ENCODE data around the gene PCCA.
"Not testable (repeated sequence)": the region's sequence is repeated elsewhere in the genome, so short reads cannot be mapped to it uniquely, and the experiment has no call there.

PCCA gene

DNA sequence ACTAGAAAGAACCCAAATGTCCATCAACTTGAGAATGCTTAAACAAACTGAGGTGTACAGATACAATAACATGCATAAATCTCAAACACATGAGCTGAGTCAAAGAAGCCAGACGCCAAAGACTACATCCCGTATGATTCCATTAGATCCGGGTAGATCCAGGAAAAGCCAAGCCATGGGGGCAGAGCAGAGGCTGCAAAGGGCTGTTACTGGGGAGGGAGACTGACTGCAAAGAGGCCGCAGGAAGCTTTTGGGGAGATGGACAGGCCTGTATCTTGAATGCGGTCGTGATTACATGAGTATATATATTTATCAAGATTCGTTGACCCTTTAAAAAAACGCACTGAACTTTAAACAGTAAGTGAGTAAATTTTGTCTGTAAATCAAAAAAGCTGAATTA, 471.0 kb downstream of the PCCA start:
- in situ Hi-C loops (cut with MboI; ENCODE audit: low sequenced_read_pairs): loop anchor here (25.0 kb wide), 1 partner anchor 552 kb away; no protein-coding TSS in a partner anchor

DNA sequence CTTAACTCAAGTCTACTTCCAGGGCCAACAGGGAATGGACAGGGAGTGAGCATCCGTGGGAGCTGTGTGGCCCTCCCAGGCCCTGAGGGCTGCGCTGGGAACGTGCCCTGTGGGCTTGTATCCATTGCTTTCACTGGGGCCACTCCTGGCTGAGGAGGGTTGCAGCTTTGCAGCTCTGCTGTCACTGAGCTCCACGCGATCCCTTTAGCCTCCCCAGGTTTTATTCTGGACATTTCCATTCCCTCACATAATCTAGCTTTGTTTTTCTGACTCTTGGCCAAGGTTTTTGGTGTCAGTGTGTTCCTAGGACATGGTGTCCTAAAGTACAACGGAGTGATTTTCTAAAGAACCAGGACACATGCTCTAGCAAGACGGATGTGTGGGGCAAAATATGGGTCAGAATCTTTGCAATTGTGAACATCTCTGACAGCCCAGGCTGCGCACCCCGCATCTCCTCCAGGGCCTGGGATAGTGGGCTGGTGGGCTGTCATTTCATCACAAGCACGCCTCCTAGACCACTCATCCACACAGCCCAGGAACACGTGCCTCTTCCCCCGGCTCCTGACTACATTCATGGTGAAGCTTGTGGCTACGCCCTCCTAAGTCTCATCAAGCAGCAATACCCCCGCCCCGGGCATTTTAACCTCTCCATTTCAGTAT, 471.7 kb downstream of the PCCA start:
- in situ Hi-C loops (cut with MboI; ENCODE audit: low sequenced_read_pairs): loop anchor here (25.0 kb wide), 1 partner anchor 552 kb away; no protein-coding TSS in a partner anchor

DNA sequence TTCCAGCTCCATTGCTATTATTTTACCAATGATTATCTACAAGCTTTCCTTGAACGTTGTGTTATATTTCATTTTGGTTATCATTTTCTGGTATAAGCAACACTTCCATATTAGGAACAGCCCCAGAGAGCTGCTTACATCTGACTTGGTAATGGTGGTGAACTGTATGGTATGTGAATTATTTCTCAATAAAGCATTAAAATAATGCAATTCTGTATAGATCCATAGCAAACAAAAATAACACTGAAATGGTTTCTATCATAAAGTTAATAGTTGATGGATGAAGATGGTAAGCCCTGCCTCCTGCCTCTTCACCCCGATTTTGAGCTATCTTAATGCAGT, 472.2 kb downstream of the PCCA start:
- in situ Hi-C loops (cut with MboI; ENCODE audit: low sequenced_read_pairs): loop anchor here (25.0 kb wide), 1 partner anchor 551 kb away; no protein-coding TSS in a partner anchor

DNA sequence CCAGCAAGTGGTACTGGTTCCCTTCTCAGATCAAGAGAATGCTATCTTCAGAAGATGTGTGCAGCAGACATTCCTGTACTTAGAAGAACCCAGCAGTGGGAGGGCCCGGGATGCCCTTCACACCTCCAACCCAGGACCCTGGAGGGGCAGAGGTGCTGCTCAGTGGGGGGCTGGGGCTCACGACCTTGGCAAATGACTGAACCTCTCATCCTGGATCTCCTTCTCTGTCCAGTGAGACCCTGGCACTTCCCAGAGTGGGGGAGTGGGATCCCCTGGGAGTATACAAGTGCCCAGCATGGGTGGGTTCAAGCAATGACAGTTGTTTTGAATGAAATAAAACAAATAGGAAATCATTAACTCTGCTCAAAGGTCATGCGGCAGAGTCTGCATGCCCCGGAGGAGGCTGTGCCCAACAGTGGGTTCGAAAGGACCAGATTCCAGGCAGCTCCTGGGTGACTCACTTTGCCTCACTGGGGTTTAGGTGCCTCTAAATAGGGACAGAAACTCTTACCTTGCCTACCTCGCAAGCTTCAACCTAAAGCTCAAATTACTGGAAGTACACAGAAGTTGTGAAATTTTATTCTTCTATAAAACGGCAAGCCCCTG, 472.8 kb downstream of the PCCA start:
- in situ Hi-C loops (cut with MboI; ENCODE audit: low sequenced_read_pairs): loop anchor here (25.0 kb wide), 1 partner anchor 551 kb away; no protein-coding TSS in a partner anchor

DNA sequence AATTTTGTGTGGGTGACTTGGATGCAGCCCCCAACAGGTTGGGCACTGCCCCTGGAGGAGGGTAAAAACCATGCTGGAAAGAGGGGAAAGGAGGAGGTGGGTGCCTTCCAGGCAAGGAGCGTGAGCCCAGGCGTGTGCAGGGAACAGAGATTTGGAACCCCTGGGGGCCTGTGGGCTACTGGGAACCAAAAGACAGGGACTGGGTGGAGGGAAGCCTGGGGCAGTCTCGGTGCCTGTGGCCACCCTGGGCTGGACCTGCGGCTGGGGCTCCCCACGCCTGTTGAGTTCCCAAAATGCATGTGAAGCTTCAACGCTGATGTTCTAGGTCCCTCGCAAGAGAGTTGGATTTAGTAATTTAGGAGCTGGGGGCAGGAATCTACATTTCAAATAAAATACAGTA, 474.9 kb downstream of the PCCA start:
- in situ Hi-C loops (cut with MboI; ENCODE audit: low sequenced_read_pairs): loop anchor here (25.0 kb wide), 1 partner anchor 549 kb away; no protein-coding TSS in a partner anchor

DNA sequence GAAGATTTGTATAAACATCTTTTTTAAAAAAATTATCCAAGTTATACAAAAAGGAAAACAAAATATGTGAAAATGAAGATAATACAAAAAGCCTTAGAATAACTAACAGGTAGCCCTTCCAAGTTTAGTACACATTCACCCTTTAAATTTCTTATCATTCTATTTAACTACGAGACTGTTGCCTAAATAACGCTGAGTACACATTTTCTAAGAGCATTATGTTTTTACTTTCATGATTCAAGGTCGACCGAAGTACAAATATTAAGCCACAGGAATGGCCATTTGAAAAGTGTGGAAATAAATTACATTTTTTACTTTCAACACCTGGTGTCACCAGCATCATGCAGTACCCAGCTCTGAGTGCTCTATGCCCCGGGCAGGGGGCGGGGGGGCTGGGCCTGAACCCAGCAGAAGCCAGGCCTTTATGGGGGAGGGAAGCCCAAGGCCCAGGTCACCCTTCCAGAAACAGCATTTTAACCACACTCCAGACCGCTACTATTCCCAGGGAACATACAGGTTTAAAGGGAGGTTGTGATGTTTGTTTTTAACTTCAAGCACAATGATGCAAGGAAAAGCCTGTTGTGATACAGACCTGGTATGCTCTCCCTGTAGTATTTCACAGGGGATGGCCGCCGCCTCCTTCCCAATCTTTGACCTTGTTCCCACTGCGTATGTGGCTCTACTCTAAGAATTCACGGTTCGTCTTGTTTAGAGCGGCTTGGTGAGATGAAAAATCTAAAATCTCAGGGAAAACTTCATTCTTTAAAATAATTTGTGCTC, 475.7 kb downstream of the PCCA start:
- in situ Hi-C loops (cut with MboI; ENCODE audit: low sequenced_read_pairs): loop anchor here (25.0 kb wide), 1 partner anchor 548 kb away; no protein-coding TSS in a partner anchor

DNA sequence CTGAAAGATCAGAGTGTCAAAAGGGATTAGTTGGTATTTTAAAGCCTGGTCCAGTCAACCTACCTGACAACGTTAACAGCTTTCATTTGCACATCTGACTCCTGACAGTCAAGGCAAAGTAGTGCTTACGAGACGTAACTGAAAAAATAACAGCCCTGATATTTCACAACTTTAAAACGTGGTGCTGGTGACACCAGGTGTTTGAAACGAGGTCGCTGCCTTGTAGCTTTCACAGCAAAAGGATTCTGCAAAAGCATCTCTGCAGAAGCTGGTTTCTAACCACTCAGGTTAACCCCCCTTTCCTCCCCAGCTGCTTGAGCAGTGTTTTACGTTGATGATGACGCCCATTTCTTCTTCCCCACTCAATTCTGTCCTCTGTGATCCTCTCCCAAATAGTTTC, 476.4 kb downstream of the PCCA start:
- in situ Hi-C loops (cut with MboI; ENCODE audit: low sequenced_read_pairs): loop anchor here (25.0 kb wide), 1 partner anchor 547 kb away; no protein-coding TSS in a partner anchor

DNA sequence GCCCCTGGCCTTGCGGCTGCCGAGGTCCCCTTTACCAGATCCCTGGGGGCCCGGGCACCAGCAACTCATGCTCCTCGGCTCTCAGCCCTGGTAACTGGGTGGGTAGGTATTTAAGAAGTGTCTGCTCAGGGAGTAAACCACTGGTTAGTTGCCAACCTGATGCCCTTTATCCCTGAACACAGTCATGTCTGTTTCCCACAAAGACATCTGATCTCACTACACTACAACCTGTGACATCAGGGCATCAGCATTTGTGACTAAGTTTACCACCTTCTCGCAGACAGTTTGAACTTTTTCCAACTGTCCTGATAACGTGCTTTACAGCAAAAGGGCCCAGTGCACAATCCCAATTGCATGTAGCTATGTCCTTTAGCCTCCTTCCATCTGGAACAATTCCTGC, 477.6 kb downstream of the PCCA start:
- in situ Hi-C loops (cut with MboI; ENCODE audit: low sequenced_read_pairs): loop anchor here (25.0 kb wide), 1 partner anchor 546 kb away; no protein-coding TSS in a partner anchor

DNA sequence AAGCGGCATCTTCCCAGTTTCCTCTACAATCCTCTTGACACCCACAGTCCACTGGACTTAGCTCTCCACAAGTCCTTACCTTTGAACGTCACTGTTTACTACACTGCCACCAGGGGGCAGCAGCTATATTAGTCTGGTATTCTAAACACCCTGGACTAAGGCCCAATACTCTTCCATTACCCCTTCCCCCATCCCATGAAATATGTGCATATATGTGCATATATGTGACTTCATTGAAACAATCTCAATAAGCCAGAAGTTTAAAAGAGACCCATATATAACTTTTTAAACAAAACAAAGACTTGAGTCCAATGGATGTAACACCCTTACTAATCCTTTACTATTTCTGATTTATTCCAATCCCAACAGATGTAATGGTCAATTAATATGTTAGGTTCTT, 484.2 kb downstream of the PCCA start:
- in situ Hi-C loops (cut with MboI; ENCODE audit: low sequenced_read_pairs): loop anchor here (25.0 kb wide), 1 partner anchor 539 kb away; no protein-coding TSS in a partner anchor

DNA sequence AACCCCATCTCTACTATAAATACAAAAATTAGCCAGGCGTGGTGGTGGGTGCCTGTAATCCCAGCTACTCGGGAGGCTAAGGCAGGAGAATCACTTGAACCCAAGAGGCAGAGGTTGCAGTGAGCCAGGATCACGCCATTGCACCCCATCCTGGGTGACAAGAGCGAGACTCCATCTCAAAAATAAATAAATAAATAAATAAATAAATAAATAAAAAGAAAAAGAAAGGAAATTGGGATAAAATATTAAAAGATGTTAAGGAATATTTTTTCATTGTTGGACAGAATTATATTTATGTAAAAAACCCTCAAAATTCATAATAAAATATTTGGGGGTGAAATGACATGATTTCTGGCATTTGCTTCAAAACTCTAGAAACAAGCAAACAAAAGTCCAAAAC, 488.3 kb downstream of the PCCA start:
- in situ Hi-C loops (cut with MboI; ENCODE audit: low sequenced_read_pairs): not testable (repeated sequence)
